Superior temporal gyrus (tissue), 1 donor: ENCODE data around the gene CUEDC2.

Experiments
- DNase-seq: peaks from one replicate; pipeline ENCODE4 v3.0.0-alpha.2; 2016; ENCODE audit errors: extremely low spot score

CUEDC2 gene

GRCh38 chr10:102397222-102398171, 34.9 kb downstream of the CUEDC2 start:
- no peak for DNase-seq

- no peak for DNase-seq
Measured at GRCh38 chr10:102396730-102397151, 35.6 kb downstream of the CUEDC2 start.

GRCh38 chr10:102396317-102396650, 36.1 kb downstream of the CUEDC2 start:
- DNase-seq, result no peak

GRCh38 chr10:102395400-102396316, 36.7 kb downstream of the CUEDC2 start, which contains the start of gene NFKB2:
NFKB2 (plus strand) TSS chr10:102395705; CDS start chr10:102395960, 255 bp downstream.
- DNase-seq, result peak; percentile 80

GRCh38 chr10:102394801-102395399, 37.5 kb downstream of the CUEDC2 start:
- no peak for DNase-seq

GRCh38 chr10:102394079-102394800, 38.1 kb downstream of the CUEDC2 start:
- peak; percentile 88 for DNase-seq

GRCh38 chr10:102393411-102394078, 38.8 kb downstream of the CUEDC2 start:
- DNase-seq, result no peak

- DNase-seq, result no peak
Measured at GRCh38 chr10:102392306-102392705, 40.1 kb downstream of the CUEDC2 start.

GRCh38 chr10:102389894-102390293, 42.5 kb downstream of the CUEDC2 start:
- no peak for DNase-seq

GRCh38 chr10:102384606-102385429, 47.6 kb downstream of the CUEDC2 start:
- no peak for DNase-seq

- no peak for DNase-seq
Measured at GRCh38 chr10:102384053-102384452, 48.3 kb downstream of the CUEDC2 start.

- no peak for DNase-seq
Measured at GRCh38 chr10:102382871-102383270, 49.5 kb downstream of the CUEDC2 start.

- no peak for DNase-seq
Measured at GRCh38 chr10:102381983-102382382, 50.4 kb downstream of the CUEDC2 start.

- DNase-seq, result no peak
Measured at GRCh38 chr10:102379383-102379782, 53.0 kb downstream of the CUEDC2 start.

- DNase-seq, result no peak
Measured at GRCh38 chr10:102376901-102377300, 55.5 kb downstream of the CUEDC2 start.

- DNase-seq, result no peak
Measured at GRCh38 chr10:102375867-102376266, 56.5 kb downstream of the CUEDC2 start.

GRCh38 chr10:102375250-102375649, 57.1 kb downstream of the CUEDC2 start:
- no peak for DNase-seq
